EH (cell line): Measurements from ENCODE around the gene NDUFA12.

ENCODE experiments used
- DNase-seq: peaks from one replicate; pipeline ENCODE4 v3.0.0-alpha.2; 2015; ENCODE audit warnings: low read depth

The NDUFA12 gene

DNA sequence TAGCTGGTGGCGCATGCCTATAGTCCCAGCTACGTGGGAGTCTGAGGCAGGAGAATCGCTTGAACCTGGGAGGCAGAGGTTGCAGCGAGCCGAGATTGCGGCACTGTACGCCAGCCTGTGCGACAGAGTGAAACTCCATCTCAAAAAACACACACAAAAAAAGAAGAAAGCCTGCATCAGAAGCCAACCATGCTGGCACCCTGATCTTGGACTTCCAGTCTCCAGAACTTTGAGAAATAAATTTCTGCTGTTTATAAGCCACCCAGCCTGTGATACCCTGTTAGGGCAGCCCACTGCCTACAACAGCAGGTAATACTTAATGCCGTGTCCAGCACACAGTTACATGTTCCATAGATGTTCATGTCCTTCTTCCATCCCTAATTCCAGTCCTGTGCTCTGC, 62.7 kb downstream of the NDUFA12 start:
- no peak for DNase-seq

DNA sequence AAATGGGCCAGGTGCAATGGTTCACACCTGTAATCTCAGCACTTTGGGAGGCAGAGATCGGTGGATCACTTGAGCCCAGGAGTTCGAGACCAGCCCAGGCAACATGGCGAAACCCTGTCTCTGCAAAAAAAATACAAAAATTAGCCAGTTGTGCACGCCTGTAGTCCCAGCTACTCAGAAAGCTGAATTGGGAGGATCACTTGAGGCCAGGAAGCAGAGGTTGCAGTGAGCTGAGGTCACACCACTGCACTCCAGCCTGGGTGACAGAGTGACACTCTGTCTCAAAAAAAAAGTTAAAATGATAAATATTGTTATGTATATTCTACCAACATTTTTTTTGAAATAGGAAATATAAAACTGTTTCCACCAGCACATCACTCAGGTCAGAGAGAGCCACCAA, 64.9 kb downstream of the NDUFA12 start:
- no peak for DNase-seq

DNA sequence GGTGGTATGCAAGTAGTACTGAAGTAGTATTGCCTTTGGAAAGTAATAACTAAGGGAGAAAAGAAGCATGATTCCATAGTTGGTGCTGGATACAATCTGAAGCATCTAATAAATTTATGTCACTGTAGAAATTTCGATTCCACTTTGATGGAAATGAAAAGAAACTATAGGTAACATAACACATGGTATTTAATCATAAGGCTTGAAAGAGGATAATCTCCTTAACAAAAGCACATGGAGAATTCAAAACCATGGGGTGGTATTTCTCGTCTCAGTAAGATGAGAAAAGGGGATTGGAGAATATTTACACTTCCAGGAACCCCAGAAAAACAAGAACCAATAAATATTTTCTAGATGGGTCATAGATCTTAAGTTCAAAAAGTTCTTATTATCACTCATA, 72.7 kb downstream of the NDUFA12 start:
- DNase-seq, result no peak

DNA sequence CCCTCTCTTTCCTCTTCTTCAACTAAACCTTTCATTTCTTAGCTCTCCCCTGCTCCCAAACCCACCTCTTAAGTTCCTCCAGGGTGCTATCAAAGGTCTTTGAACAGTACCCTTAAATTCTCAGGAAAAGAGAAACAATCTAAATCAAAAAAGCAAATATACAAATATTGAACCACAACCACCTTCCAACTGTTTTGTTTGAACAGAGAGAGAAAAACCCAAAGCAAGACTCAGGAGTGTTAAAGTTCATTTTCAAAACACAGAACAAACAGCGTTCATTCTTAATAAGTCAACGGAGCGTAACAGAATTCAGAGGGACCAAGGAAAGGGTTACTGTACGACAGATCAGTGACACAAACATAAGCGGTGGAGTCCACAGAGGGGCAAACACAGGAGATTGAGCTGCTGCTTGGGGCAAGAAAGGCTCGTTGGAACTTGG, 73.3 kb downstream of the NDUFA12 start:
- no peak for DNase-seq

DNA sequence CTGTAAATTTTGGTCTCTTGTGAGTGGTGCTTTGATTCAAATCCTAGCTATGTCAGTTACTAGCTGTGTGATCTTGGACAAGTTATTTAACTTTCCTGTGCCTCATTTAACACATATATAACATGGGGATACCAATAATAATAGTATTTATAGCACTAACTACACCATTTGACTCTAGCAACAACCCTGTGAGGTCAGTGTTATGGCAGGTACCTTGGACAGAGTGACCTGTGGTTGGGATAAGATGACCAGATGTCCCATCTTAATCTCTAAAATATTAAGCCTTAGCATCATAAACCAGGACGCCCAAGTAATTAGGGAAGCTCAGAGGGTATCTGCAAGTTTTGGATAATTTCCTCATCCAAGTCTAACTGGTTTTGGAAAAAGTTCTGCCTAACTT, 73.7 kb downstream of the NDUFA12 start:
- no peak for DNase-seq

DNA sequence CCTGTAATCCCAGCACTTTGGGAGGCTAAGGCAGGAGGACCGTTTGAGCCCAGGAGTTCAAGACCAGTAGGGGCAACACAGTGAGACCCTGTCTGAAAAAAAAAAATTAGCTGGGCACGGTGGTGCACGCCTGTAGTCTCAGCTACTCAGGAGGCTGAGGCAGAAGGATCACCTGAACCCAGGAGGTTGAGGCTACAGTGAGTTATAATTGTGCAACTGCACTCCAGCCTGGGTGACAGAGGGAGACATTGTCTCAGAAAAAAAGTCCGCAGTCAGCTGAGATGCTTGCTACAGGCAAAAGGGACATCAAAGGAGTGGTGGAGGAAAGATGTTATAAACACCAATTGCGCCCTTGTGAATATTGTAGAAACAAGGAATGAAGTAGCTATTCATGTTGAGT, 77.8 kb downstream of the NDUFA12 start:
- no peak for DNase-seq

DNA sequence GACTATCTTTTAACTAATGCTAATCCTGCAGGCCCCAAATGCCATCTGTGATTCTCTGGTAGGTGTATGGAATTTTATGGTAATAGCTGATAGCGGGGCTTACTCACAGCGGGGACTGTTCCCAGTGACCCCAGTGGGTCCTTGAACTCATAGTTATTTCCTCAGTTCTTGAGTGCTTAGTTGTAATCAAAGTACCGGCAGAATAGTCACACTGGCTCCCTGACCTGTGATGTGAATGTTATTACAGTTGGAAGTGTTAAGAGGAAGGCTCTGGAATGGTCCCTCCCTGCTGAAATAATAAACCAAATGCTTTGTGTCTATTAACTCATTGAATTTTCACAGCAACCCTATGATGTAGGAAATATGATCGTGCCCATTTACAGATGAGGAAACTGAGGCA, 78.3 kb downstream of the NDUFA12 start:
- DNase-seq, result no peak

DNA sequence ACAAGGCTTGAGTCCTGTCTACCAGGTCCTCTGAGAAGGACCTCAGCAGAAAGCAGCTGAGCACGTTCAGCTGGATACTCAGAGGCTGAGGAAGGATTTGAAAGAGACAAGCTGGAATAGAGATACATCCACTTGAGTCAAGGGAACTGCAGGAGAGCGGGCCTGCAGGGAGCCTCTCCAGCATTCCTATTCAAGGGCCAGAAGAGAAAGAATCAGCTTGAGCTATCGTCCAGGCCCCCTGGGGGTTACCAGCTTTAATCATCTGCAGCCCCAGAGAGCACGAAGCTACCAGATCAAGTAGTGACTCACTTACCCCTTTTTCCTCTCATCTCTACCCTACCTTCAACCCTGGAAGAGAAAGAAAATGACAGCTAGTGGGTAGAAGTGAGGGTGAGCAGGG, 80.9 kb downstream of the NDUFA12 start:
- DNase-seq, result no peak
